NCI-H2081 treated with DMSO at 0.1 percent for 48 hours (cell line): Measurements from ENCODE around the gene TLR9.

Experiments used
- DNase-seq: peaks from one replicate; lab custom pipeline; 2025; lab: John Stamatoyannopoulos, UW

TLR9 gene

GRCh38 chr3:52216585-52217408 lies 8.6 kb downstream of the TLR9 start:
- no peak for DNase-seq

- DNase-seq, result no peak
Measured at GRCh38 chr3:52215351-52215750, 10.1 kb downstream of the TLR9 start.

GRCh38 chr3:52213901-52214300 lies 11.5 kb downstream of the TLR9 start:
- no peak for DNase-seq

- DNase-seq, result no peak
Measured at GRCh38 chr3:52213005-52213404, 12.4 kb downstream of the TLR9 start.

- no peak for DNase-seq
Measured at GRCh38 chr3:52211268-52211891, 14.1 kb downstream of the TLR9 start.

GRCh38 chr3:52210550-52211046 lies 14.8 kb downstream of the TLR9 start:
- DNase-seq, result no peak

GRCh38 chr3:52210037-52210436 lies 15.4 kb downstream of the TLR9 start:
- no peak for DNase-seq

- no peak for DNase-seq
Measured at GRCh38 chr3:52208556-52208955, 16.9 kb downstream of the TLR9 start.

GRCh38 chr3:52205727-52206372 lies 19.6 kb downstream of the TLR9 start:
- DNase-seq, result no peak

GRCh38 chr3:52204337-52205073 lies 20.9 kb downstream of the TLR9 start:
- peak; percentile 27 for DNase-seq

- no peak for DNase-seq
Measured at GRCh38 chr3:52203701-52204100, 21.7 kb downstream of the TLR9 start.

- DNase-seq, result no peak
Measured at GRCh38 chr3:52202384-52203077, 22.9 kb downstream of the TLR9 start.

- no peak for DNase-seq
Measured at GRCh38 chr3:52200981-52201679, 24.3 kb downstream of the TLR9 start.

- DNase-seq, result no peak
Measured at GRCh38 chr3:52198643-52199608, 26.5 kb downstream of the TLR9 start.

GRCh38 chr3:52197842-52198625 lies 27.4 kb downstream of the TLR9 start, which contains the start of gene ALAS1:
Gene ALAS1, plus strand, starts transcription at chr3:52198160. Its CDS starts 1,082 bp downstream, at chr3:52199242.
- DNase-seq, result peak; percentile 30

GRCh38 chr3:52197499-52197841 lies 28.0 kb downstream of the TLR9 start:
- no peak for DNase-seq

GRCh38 chr3:52196977-52197376 lies 28.5 kb downstream of the TLR9 start:
- DNase-seq, result no peak

- DNase-seq, result no peak
Measured at GRCh38 chr3:52195823-52196331, 29.6 kb downstream of the TLR9 start.

- no peak for DNase-seq
Measured at GRCh38 chr3:52195291-52195597, 30.2 kb downstream of the TLR9 start.
